Nephron progenitor cell (in vitro differentiated cells): ENCODE results near the gene EBNA1BP2.

Source experiments
- DNase-seq: peaks from one replicate; pipeline ENCODE4 v3.0.0; 2021
- H3K27ac Mint-ChIP-seq: 2 replicates; pipeline ENCODE4 v1.8.0; 2021; ENCODE audit warnings: mild to moderate bottlenecking, moderate library complexity, mixed read lengths
- H3K27me3 Mint-ChIP-seq: 2 replicates; pipeline ENCODE4 v1.8.0; 2021; ENCODE audit warnings: mild to moderate bottlenecking, low read depth, mixed read lengths; ENCODE audit not compliant: poor library complexity
- H3K36me3 Mint-ChIP-seq: 2 replicates; pipeline ENCODE4 v1.8.0; 2021; ENCODE audit warnings: low read depth, mixed read lengths
- H3K4me1 Mint-ChIP-seq: 2 replicates; pipeline ENCODE4 v1.8.0; 2021; ENCODE audit warnings: mixed read lengths
- H3K4me3 Mint-ChIP-seq: 2 replicates; pipeline ENCODE4 v1.8.0; 2021; ENCODE audit warnings: mild to moderate bottlenecking, moderate library complexity, mixed read lengths
- H3K9me3 Mint-ChIP-seq: 2 replicates; pipeline ENCODE4 v1.8.0; 2021; ENCODE audit warnings: mild to moderate bottlenecking, moderate library complexity, mixed read lengths
- TF ChIP-seq, protein P1 (sequence below): fragments of 200-600 bp; sonication (generic); IDR thresholded peaks from 2 replicates; pipeline ENCODE4 v1.5.0; 2021; ENCODE audit warnings: antibody characterized with exemption

Gene EBNA1BP2

DNA sequence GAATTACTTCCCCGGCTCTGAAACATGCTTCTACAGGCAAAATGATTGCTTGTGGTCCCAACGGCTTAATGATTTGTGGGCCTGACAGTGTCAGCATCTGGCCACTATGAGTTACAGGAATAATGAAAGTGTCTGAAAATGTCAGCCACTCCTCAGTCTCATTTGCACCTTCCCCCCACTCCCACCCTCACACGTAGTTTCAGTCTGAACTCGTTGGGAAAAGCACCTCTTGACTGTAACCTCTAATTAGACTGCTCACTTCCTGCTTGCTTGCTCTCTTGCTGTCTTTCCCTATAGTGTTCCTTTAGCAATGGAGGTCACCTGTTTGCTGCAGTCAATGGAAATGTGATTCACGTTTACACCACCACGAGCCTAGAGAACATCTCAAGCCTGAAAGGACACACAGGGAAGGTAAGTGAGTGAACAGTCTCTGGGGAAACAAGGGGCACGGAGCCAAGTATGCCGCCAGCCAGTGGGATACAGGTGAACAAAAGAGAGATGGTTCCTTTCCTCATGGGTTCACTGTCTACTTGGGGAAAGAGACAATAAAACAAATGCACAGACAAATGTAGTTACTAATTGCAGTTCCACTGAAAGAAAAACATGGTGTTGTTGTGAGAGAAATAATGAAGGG lies 27.1 kb upstream of the EBNA1BP2 start:
- peaks cover 17% of the 10 kb centered on the region for H3K9me3 Mint-ChIP-seq
- no peak overlapping the region for H3K4me3 Mint-ChIP-seq
- TF ChIP-seq, protein P1, sequence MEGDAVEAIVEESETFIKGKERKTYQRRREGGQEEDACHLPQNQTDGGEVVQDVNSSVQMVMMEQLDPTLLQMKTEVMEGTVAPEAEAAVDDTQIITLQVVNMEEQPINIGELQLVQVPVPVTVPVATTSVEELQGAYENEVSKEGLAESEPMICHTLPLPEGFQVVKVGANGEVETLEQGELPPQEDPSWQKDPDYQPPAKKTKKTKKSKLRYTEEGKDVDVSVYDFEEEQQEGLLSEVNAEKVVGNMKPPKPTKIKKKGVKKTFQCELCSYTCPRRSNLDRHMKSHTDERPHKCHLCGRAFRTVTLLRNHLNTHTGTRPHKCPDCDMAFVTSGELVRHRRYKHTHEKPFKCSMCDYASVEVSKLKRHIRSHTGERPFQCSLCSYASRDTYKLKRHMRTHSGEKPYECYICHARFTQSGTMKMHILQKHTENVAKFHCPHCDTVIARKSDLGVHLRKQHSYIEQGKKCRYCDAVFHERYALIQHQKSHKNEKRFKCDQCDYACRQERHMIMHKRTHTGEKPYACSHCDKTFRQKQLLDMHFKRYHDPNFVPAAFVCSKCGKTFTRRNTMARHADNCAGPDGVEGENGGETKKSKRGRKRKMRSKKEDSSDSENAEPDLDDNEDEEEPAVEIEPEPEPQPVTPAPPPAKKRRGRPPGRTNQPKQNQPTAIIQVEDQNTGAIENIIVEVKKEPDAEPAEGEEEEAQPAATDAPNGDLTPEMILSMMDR = no peak
- no peaks in the 10 kb centered on the region for H3K4me1 Mint-ChIP-seq
- no peak overlapping the region for H3K27ac Mint-ChIP-seq
- no peak for DNase-seq
- peaks cover 6% of the 10 kb centered on the region for H3K36me3 Mint-ChIP-seq
- H3K27me3 Mint-ChIP-seq = peaks cover 3% of the 10 kb centered on the region

DNA sequence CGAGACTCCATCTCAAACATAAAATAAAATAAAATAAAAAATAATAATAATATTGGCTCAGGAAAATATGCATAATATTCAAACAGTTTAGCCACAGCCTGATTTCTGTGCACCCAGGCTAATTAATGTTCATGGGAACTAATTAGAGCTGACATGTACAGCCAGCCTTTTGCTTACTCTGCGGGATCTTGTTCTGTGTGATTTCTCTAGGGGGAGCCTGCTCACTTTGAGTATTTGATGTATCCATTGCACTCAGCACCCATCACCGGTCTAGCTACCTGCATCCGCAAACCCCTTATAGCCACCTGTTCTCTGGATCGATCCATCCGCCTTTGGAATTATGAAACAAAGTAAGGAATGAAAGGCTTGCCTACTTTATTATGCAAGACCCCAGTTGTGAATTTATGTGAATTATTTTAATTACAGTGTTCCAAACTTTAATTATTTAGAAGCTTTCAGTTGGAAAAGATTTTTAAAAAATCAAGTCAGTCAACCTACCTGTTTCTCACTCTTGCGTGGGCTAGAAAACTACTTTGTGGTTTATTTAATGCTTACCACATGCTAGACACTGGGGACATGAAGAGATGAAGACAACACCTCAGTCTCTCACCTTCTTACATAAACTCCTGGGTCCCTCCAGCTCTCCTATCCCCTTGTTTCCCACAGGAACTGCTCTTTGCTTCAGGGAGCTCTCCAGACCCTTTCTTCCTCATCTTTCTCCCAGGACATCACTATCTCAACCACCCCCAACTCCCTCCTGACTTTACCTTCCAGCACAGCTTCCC lies 25.4 kb upstream of the EBNA1BP2 start:
- Mint-ChIP-seq H3K27me3 (peaks cover 3% of the 10 kb centered on the region), H3K4me1 (no peaks in the 10 kb centered on the region), H3K9me3 (peaks cover 16% of the 10 kb centered on the region), H3K27ac (no peak overlapping the region), H3K4me3 (no peak overlapping the region), H3K36me3 (no peaks in the 10 kb centered on the region)
- no peak for DNase-seq
- TF ChIP-seq, protein P1 = no peak

DNA sequence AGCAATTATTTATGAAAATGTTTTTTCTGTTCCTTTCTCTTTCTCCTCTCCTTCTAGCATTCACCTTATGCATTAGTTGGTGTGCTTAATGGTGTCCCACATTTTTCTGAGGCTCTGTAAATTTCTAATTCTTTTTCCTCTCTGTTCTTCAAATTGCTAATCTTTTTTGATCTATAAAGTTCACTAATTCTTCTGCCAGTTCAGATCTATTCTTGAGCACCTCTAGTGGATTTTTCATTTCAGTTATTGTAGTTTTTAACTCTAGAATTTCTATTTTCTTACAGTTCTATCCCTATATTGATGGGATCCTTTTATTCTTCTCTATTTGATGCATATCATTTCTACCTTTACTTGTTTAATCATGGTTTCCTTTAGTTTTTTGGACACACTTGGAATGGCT lies 22.4 kb upstream of the EBNA1BP2 start:
- H3K4me3 Mint-ChIP-seq = no peak overlapping the region
- no peaks in the 10 kb centered on the region for H3K36me3 Mint-ChIP-seq
- H3K9me3 Mint-ChIP-seq = peaks cover 39% of the 10 kb centered on the region
- peaks cover 3% of the 10 kb centered on the region for H3K27me3 Mint-ChIP-seq
- no peaks in the 10 kb centered on the region for H3K4me1 Mint-ChIP-seq
- TF ChIP-seq, protein P1 = no peak
- no peak for DNase-seq
- no peak overlapping the region for H3K27ac Mint-ChIP-seq

DNA sequence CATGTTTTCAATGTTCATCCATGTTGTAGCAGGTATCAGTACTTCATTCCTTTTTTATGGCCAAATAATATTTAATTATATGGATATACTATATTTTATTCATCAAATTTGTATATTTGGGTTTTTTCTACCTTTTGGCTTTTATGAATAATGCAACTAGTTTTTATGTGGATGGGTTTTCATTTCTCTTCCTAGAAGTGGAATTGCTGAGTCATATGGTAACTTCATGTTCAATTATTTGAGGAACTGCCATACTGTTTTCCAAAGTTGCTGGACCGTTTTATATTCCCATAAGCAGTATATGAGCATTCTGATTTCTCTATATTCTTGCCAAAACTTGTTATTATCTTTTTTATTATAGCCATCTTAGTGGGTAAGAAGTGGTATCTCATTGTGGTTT lies 16.0 kb upstream of the EBNA1BP2 start:
- H3K27ac Mint-ChIP-seq = no peak overlapping the region
- peaks cover 6% of the 10 kb centered on the region for H3K27me3 Mint-ChIP-seq
- no peaks in the 10 kb centered on the region for H3K4me1 Mint-ChIP-seq
- TF ChIP-seq, protein P1 = no peak
- H3K4me3 Mint-ChIP-seq = no peak overlapping the region
- no peak for DNase-seq
- H3K9me3 Mint-ChIP-seq = peaks cover 35% of the 10 kb centered on the region
- no peaks in the 10 kb centered on the region for H3K36me3 Mint-ChIP-seq

DNA sequence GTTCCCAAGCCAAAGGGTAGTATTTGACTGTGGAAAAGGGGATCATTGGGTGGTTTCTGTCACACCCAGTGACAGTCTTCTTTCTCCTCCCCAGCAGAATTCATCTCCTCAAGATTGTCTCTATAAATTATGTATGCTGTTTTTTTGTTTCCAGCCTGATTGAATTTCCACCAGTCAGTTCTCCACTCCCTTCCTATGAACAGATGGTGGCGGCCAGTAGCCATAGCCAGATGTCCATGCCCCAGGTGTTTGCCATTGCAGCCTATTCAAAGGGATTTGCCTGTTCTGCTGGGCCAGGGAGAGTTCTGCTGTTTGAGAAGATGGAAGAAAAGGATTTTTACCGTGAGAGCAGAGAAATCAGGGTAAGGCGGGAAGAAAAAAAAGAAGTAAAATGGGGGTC lies 12.9 kb upstream of the EBNA1BP2 start:
- Mint-ChIP-seq H3K4me1 (no peaks in the 10 kb centered on the region), H3K27me3 (peaks cover 23% of the 10 kb centered on the region), H3K9me3 (peaks cover 14% of the 10 kb centered on the region), H3K4me3 (no peak overlapping the region), H3K36me3 (no peaks in the 10 kb centered on the region), H3K27ac (no peak overlapping the region)
- DNase-seq = no peak
- TF ChIP-seq, protein P1 = no peak
